Measurements from ENCODE around the gene SIGLEC11. TPM values are rescaled to one million over a fixed set of nuclear protein-coding genes. Genes with fewer than 3 reads are reported as not detected.

Gene SIGLEC11
- total and polyA plus RNA-seq, 4 donors = 0.49 to 8.9 (median 3.3) TPM

DNA sequence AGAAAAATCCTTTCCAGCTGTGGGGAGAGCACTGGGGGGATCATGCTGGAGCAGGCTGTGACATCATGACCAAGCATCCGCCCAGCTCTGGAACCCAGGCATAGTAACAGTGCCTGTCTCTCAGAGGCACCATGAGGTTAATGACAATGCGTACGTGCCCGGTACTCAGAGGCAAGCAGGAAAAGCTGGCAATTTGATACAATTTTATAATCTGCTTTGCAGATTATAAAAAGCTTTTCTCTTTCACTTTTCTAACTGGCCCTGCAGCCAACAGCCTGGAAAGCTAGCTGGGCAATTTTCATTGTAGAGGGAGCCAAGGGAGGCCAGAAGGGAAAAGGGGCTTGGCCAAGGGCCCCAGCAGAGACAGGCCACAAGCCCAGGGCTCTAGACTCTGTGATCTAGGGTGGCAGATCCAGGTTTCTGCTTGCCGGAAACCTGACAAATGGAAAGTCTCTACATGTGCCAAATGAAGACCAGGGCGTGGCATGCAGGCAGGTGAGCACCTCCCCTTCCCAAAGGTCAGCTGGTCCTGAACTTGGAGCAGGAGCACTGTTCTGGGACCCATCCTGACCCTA, 41.5 kb upstream of the SIGLEC11 start (continued):
- TF ChIP-seq, protein P1, sequence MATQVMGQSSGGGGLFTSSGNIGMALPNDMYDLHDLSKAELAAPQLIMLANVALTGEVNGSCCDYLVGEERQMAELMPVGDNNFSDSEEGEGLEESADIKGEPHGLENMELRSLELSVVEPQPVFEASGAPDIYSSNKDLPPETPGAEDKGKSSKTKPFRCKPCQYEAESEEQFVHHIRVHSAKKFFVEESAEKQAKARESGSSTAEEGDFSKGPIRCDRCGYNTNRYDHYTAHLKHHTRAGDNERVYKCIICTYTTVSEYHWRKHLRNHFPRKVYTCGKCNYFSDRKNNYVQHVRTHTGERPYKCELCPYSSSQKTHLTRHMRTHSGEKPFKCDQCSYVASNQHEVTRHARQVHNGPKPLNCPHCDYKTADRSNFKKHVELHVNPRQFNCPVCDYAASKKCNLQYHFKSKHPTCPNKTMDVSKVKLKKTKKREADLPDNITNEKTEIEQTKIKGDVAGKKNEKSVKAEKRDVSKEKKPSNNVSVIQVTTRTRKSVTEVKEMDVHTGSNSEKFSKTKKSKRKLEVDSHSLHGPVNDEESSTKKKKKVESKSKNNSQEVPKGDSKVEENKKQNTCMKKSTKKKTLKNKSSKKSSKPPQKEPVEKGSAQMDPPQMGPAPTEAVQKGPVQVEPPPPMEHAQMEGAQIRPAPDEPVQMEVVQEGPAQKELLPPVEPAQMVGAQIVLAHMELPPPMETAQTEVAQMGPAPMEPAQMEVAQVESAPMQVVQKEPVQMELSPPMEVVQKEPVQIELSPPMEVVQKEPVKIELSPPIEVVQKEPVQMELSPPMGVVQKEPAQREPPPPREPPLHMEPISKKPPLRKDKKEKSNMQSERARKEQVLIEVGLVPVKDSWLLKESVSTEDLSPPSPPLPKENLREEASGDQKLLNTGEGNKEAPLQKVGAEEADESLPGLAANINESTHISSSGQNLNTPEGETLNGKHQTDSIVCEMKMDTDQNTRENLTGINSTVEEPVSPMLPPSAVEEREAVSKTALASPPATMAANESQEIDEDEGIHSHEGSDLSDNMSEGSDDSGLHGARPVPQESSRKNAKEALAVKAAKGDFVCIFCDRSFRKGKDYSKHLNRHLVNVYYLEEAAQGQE (IDR thresholded peaks at IDR 0.05) = no peak
- TF ChIP-seq HNF4A (conservative IDR thresholded peaks at IDR 0.05) = no peak
- TF ChIP-seq GABPA (IDR thresholded peaks at IDR 0.05 in 1 of 2, conservative IDR thresholded peaks at IDR 0.05 in 1 of 2) = no peak
- no peak for TF ChIP-seq NR2F2 (IDR thresholded peaks at IDR 0.05)

DNA sequence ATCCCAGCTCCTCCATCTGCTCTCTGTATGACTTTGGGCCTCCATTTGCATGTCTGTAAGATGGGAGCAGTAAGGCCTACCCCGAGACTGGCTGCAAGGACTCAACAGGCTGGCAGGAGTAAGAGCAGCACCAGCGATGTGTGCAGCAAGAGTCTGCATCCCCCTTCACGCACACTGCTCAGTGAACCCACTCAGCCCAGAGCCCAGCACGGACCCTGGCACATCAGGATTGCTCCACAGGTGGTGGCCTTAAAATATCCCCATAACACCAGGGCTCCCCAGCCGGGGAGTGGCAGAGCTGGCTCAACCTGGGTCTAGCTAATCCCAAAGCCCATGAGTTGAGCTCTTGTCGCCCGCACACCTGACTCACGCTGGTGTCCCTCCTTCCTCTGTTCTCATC, 40.8 kb upstream of the SIGLEC11 start:
- Histone ChIP-seq H3K27me3 (ENCODE audit: control insufficient read depth in 4 of 4, insufficient read depth in 4 of 4, low read length in 3 of 4) (no peaks in the 10 kb centered on the region), H3K9ac (ENCODE audit: low read depth in 1 of 2, low read length in 2 of 2) (no peak overlapping the region), H3K9me3 (ENCODE audit: control insufficient read depth in 4 of 4, low read length in 3 of 4) (no peaks in the 10 kb centered on the region), H3K4me1 (ENCODE audit: control insufficient read depth in 4 of 4, insufficient read depth in 4 of 4, low read length in 3 of 4) (peaks cover 0 to 3% (median 0%) of the 10 kb centered on the region in 4 donors), H3K36me3 (ENCODE audit: control insufficient read depth in 4 of 4, insufficient read depth in 3 of 4, low read depth in 1 of 4, low read length in 3 of 4) (peaks cover 15 to 86% (median 38%) of the 10 kb centered on the region in 4 donors), H3K27ac (ENCODE audit: low read depth in 1 of 2, low read length in 2 of 2) (no peak overlapping the region), H3K4me3 (ENCODE audit: low read depth in 1 of 3, low read length in 3 of 3) (no peak overlapping the region)
- DNase-seq (ENCODE audit: low spot score) = no peak
- no peak for TF ChIP-seq HNF4A (conservative IDR thresholded peaks at IDR 0.05)
- TF ChIP-seq JUND (IDR thresholded peaks at IDR 0.05) = no peak
- TF ChIP-seq, protein P1 (IDR thresholded peaks at IDR 0.05) = no peak
- no peak for TF ChIP-seq TAF1 (conservative IDR thresholded peaks at IDR 0.05)
- TF ChIP-seq EGR1 (IDR thresholded peaks at IDR 0.05; ENCODE audit: low read depth in 2 of 2) = no peak
- whole genome bisulfite sequencing = 91% methylated on average over 8 of the region's 8 CpGs

DNA sequence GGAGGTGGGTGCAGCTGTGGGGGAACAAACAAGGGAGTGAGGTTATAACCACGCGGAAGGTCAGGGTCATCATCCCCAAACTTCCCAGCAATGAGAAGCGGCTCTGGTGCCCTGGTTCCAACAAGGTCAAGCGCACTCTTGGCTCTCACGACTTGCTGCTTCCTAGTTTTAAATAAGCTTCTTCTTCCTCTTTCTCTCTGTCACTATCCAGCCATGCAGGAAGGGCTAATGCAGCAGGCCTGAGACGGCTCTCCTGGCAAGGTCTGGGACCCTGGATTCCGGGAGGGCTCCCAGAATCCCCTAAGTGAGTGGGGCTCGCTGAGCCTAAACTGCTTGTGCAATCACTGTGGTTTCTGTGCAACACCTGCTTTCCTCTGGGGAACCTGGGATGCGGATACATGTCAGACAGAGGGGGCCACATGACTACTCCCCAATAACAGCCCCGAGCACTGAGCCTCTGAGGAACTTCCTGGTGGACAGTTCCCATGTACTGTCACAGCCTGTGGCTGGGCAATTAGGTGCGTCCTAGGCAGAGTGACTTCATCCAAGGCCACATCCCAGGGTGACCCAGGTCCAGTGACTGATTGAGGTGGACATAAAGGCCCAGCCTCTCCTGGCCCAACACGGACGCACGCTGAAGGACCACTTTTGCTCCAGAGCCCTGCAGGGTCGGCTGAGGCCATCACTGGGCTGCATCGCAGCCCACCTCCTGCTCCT, 40.0 kb upstream of the SIGLEC11 start:
- 80% methylated on average over 16 of the region's 16 CpGs for WGBS
- no peak for DNase-seq (ENCODE audit: low spot score)
- H3K27ac ChIP-seq (ENCODE audit: low read depth in 1 of 2, low read length in 2 of 2) = no peak overlapping the region
- no peak overlapping the region for H3K9ac ChIP-seq (ENCODE audit: low read depth in 1 of 2, low read length in 2 of 2)
- TF ChIP-seq, protein P2, sequence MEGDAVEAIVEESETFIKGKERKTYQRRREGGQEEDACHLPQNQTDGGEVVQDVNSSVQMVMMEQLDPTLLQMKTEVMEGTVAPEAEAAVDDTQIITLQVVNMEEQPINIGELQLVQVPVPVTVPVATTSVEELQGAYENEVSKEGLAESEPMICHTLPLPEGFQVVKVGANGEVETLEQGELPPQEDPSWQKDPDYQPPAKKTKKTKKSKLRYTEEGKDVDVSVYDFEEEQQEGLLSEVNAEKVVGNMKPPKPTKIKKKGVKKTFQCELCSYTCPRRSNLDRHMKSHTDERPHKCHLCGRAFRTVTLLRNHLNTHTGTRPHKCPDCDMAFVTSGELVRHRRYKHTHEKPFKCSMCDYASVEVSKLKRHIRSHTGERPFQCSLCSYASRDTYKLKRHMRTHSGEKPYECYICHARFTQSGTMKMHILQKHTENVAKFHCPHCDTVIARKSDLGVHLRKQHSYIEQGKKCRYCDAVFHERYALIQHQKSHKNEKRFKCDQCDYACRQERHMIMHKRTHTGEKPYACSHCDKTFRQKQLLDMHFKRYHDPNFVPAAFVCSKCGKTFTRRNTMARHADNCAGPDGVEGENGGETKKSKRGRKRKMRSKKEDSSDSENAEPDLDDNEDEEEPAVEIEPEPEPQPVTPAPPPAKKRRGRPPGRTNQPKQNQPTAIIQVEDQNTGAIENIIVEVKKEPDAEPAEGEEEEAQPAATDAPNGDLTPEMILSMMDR (IDR thresholded peaks at IDR 0.05; ENCODE audit: low read depth, low read length, missing input control) = no peak
- TF ChIP-seq RAD21 (IDR thresholded peaks at IDR 0.05) (no peak), SP1 (IDR thresholded peaks at IDR 0.05) (no peak)
- TF ChIP-seq, protein P1 (IDR thresholded peaks at IDR 0.05) = no peak
- TF ChIP-seq, protein P3, sequence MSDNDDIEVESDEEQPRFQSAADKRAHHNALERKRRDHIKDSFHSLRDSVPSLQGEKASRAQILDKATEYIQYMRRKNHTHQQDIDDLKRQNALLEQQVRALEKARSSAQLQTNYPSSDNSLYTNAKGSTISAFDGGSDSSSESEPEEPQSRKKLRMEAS (IDR thresholded peaks at IDR 0.05) = no peak
- H3K27me3 ChIP-seq (ENCODE audit: control insufficient read depth in 4 of 4, insufficient read depth in 4 of 4, low read length in 3 of 4) = no peaks in the 10 kb centered on the region
- peaks cover 15 to 86% (median 35%) of the 10 kb centered on the region in 4 donors for H3K36me3 ChIP-seq (ENCODE audit: control insufficient read depth in 4 of 4, insufficient read depth in 3 of 4, low read depth in 1 of 4, low read length in 3 of 4)
- no peaks in the 10 kb centered on the region for H3K9me3 ChIP-seq (ENCODE audit: control insufficient read depth in 4 of 4, low read length in 3 of 4)
- no peak overlapping the region for H3K4me3 ChIP-seq (ENCODE audit: low read depth in 1 of 3, low read length in 3 of 3)
- H3K4me1 ChIP-seq (ENCODE audit: control insufficient read depth in 4 of 4, insufficient read depth in 4 of 4, low read length in 3 of 4) = peaks cover 0 to 3% (median 0%) of the 10 kb centered on the region in 4 donors

Measured in liver (tissue), 9 donors.